Glomerular visceral epithelial cell (primary cell): ENCODE measurements around the gene SLC17A6.

ENCODE experiments used
- DNase-seq: peaks from one replicate; pipeline ENCODE4 v3.0.0-alpha.2; 2016; ENCODE audit errors: extremely low spot score

Gene SLC17A6

GRCh38 chr11:22337596-22338485, at the start of gene SLC17A6:
SLC17A6 (plus strand) TSS chr11:22338381; CDS start chr11:22338534, 153 bp downstream.
- DNase-seq, result peak; percentile 3

- no peak for DNase-seq
Observed at GRCh38 chr11:22302368-22302767, 35.8 kb upstream of the SLC17A6 start.

- peak; percentile 15 for DNase-seq
Observed at GRCh38 chr11:22304337-22304961, 33.7 kb upstream of the SLC17A6 start.

GRCh38 chr11:22317656-22318055, 20.5 kb upstream of the SLC17A6 start:
- no peak for DNase-seq

- DNase-seq, result no peak
Observed at GRCh38 chr11:22331771-22332170, 6.4 kb upstream of the SLC17A6 start.

- no peak for DNase-seq
Observed at GRCh38 chr11:22336587-22336986, 1.6 kb upstream of the SLC17A6 start.

GRCh38 chr11:22339611-22340010, 1.4 kb downstream of the SLC17A6 start:
- no peak for DNase-seq

GRCh38 chr11:22340235-22340634, 2.1 kb downstream of the SLC17A6 start:
- no peak for DNase-seq

GRCh38 chr11:22340701-22341587, 2.8 kb downstream of the SLC17A6 start:
- DNase-seq, result no peak

GRCh38 chr11:22341588-22341931, 3.4 kb downstream of the SLC17A6 start:
- DNase-seq, result no peak

- DNase-seq, result no peak
Observed at GRCh38 chr11:22342211-22343031, 4.2 kb downstream of the SLC17A6 start.

GRCh38 chr11:22343032-22343324, 4.8 kb downstream of the SLC17A6 start:
- no peak for DNase-seq

GRCh38 chr11:22343371-22344032, 5.3 kb downstream of the SLC17A6 start:
- DNase-seq, result no peak

- no peak for DNase-seq
Observed at GRCh38 chr11:22344081-22344480, 5.9 kb downstream of the SLC17A6 start.

- no peak for DNase-seq
Observed at GRCh38 chr11:22346282-22346681, 8.1 kb downstream of the SLC17A6 start.

- DNase-seq, result no peak
Observed at GRCh38 chr11:22347857-22348487, 9.8 kb downstream of the SLC17A6 start.

- DNase-seq, result no peak
Observed at GRCh38 chr11:22349491-22349890, 11.3 kb downstream of the SLC17A6 start.

GRCh38 chr11:22359295-22359694, 21.1 kb downstream of the SLC17A6 start:
- no peak for DNase-seq

- DNase-seq, result no peak
Observed at GRCh38 chr11:22371160-22371559, 33.0 kb downstream of the SLC17A6 start.

- no peak for DNase-seq
Observed at GRCh38 chr11:22387126-22387525, 48.9 kb downstream of the SLC17A6 start.
